ENCODE data around the gene ZNF787.

DNA sequence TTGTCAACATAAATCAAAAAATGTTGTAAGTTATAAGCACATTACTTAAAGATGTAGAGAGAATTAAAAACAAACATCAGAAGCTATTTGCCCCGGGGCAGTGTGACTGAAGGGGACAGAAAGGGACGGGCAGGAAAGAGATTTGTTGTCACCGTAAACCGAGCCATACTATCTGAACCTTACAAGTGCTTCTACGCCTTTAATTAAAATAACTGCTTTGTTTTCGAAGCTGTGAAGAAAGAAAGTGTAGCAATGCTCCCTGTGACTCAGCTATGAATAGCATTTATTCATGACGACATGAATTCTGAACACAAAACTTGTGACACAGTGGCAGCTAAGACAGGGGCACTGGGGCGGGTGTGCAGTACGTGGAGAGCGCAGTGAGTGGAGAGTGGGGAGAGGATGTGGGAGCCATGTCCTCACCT, 30.0 kb downstream of the ZNF787 start:
- TF ChIP-seq POLR2A (IDR thresholded peaks at IDR 0.05) = no peak
- TF ChIP-seq, protein P1, sequence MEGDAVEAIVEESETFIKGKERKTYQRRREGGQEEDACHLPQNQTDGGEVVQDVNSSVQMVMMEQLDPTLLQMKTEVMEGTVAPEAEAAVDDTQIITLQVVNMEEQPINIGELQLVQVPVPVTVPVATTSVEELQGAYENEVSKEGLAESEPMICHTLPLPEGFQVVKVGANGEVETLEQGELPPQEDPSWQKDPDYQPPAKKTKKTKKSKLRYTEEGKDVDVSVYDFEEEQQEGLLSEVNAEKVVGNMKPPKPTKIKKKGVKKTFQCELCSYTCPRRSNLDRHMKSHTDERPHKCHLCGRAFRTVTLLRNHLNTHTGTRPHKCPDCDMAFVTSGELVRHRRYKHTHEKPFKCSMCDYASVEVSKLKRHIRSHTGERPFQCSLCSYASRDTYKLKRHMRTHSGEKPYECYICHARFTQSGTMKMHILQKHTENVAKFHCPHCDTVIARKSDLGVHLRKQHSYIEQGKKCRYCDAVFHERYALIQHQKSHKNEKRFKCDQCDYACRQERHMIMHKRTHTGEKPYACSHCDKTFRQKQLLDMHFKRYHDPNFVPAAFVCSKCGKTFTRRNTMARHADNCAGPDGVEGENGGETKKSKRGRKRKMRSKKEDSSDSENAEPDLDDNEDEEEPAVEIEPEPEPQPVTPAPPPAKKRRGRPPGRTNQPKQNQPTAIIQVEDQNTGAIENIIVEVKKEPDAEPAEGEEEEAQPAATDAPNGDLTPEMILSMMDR (IDR thresholded peaks at IDR 0.05) = no peak
- no peak for TF ChIP-seq EP300 (IDR thresholded peaks at IDR 0.05)

Measured in ovary (tissue), 3 donors.